ENCODE results near the gene CYB5B.

DNA sequence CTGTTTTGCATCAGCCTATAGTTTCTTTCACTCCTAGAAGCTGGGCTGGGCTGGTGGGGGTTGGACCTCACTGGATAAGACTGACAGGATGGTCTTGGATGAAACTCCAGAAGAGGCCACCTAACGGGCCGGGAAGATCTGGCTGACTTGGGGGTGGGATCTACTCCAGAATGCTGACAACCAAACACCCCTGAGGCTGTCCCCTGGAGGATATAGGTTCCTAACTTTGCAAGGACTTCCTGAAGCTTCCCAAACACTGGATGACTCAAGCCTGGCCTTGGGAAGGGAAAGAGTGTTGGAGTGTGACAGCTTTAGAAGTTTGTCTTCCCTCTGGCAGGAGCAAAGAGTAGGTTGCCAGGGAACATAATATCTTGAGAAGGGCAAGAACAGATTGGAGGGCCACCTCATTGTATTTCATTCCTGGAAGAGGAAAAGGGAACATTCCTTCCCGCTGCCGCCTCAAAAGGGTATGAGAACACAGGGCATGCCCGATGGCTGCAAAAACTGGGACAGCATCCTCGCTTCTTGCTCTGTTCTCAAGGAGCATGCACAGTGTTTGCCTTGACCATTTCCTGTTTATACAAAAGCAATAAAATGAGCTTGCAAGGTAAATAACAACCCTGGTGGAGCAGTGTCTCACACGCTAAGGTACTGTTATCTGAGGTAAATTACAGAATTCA, 6.8 kb upstream of the CYB5B start:
- TF ChIP-seq, protein P1, sequence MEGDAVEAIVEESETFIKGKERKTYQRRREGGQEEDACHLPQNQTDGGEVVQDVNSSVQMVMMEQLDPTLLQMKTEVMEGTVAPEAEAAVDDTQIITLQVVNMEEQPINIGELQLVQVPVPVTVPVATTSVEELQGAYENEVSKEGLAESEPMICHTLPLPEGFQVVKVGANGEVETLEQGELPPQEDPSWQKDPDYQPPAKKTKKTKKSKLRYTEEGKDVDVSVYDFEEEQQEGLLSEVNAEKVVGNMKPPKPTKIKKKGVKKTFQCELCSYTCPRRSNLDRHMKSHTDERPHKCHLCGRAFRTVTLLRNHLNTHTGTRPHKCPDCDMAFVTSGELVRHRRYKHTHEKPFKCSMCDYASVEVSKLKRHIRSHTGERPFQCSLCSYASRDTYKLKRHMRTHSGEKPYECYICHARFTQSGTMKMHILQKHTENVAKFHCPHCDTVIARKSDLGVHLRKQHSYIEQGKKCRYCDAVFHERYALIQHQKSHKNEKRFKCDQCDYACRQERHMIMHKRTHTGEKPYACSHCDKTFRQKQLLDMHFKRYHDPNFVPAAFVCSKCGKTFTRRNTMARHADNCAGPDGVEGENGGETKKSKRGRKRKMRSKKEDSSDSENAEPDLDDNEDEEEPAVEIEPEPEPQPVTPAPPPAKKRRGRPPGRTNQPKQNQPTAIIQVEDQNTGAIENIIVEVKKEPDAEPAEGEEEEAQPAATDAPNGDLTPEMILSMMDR (IDR thresholded peaks at IDR 0.05): no peak
- no peak for TF ChIP-seq POLR2AphosphoS5 (IDR thresholded peaks at IDR 0.05)
- no peak for TF ChIP-seq EP300 (IDR thresholded peaks at IDR 0.05; ENCODE audit: low read depth)
